GM21381 (cell line): ENCODE data around the gene KHSRP.

Source experiments
- ATAC-seq: cut with Tn5 transposase; IDR thresholded peaks from one replicate; pipeline ENCODE4 v1.9.1; 2021; ENCODE audit warnings: mild to moderate bottlenecking, moderate library complexity; ENCODE audit not compliant: unreplicated experiment

KHSRP gene

DNA sequence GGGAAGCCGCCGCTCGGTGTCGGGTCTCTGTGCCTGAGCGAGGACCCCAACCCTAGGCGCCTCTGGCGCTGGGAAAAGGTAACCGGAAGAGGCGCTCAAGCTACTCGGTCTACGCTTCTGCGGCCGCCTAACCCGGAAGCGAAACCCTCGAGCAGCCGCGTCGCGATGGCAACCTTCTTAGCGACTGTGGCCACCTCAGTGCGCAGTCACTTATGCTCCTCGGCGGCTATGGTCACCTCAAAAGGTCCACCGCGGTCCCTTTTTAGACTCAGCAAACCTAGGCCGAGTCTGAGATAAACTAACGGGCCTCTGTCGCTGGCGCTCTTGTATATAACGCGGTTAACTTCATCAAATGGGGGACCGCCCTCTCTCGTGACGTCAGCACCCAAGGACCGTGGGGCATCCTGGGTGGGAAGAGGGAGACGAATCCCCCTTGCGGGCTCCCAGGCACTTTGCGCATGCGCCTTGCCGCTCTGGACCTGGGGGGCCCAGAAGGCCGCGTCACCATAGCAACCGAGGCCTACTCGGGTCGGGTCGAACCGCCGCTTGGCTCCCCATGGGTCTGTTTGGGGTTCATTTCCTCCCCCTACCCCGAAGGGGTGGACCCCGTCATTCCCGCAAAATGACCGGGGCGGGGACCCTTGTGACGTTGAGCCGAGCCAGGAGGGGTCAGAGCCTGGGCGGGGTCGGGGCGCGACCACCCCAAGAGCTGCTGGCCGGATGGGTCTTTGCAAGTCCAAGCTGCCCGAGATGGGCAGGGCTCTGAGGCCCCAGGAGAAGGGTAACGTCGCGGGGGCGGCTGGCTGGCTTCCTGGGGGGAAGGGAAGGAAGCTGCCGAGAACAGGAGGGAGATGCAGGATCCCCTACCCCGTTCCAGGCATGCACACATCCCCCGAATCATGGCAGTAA, 31.3 kb downstream of the KHSRP start, which contains the start of gene GTF2F1:
Gene GTF2F1 (minus strand): TSS at position 91 of the 909 bp plus-strand sequence. CDS start 169 bp downstream, outside the sequence.
- ATAC-seq, result peak; percentile 82

DNA sequence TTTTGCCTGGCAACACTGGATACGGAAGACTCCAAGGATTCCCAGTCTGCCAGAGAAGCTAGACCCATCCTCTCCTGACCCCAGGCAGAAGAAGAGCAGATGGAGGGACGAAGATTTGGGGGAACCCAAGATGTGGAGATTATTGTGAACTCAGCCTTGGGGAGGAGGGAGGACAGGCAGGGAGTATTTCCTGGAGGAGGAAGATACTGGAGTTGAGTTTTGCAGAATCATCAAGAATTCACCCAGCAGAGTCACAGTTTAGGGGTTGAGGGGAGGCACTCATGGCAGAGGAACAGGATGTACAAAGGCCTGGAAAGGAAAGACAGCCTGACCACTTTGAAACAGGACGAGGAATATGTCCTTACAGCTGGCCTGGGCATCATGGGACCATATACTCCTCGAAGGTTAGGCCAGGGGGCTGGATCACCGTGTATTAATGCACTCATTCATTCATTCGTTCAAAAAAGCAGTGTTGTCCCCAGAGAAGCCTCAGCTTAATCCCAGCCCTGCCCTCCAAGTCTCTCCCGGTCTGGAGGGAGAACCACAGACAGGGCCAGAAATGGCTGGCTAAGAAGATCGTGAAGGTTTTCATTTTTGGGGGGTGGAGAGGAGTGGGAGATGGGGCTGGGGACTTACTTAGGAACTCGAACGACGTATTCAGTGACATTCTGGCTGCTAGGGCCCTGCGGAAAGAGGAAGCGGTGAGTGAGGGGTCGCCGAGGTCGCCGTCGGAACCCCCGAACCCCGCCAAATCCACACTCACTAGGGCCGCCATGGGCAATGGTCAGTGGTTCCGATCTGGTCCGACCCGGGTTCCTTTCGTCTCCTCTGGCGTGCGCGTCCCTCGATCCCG, 32.2 kb downstream of the KHSRP start:
- ATAC-seq, result no peak

DNA sequence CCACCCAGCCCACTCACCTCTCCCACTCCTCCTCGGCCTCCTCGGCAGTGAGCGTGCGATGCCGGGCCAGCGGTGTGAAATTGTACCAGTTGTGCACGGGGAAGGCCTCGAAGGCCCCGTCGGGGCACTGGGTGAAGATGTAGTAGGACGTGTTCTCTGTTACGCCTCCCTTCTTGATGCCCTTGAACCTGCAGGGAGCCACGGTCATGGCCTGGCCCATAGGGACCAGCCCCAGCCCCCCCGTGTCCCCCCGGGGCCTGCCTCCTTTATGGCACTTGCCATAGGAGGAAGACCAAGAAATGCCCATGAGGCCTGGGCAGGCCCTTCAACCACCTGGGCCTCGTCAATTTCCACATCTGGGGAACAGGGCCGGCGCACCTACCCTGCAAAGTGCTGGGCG, 37.2 kb downstream of the KHSRP start:
- ATAC-seq, result no peak

DNA sequence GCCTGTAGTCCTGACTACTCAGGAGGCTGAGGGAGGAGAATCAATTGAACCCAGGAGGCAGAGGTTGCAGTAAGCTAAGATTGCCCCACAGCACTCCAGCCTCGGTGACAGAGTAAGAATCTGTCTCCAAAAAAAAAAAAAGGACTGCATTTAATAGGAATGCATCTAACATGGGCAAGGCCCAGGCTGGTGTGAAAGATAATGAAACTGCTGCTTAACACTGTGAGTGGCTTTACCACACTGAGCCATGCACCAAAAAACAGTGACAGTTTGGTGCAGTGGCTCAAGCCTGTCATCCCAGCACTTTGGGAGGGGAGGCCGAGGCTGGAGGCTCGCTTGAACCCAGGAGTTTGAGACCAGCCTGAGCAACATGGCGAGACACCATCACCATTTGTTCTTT, 40.2 kb downstream of the KHSRP start:
- ATAC-seq, result no peak

DNA sequence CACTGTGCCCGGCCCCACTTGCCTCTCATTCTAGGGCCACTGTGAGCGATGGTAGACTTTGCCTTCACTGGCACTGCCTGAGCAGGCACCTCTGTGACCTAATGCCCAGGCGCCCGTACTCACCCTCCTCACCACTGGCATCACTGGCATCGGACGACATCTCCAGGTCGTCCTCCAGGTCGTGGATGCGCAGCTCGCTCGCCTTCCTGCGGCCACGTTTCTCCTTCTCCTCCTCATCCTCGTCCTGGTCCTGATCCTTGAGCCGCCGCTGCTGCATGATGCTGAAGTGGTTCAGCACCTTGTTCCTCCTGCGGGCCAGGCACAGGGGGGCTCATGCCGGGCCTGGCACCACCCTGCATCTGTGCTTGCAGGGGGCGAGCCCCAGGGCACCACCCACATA, 41.4 kb downstream of the KHSRP start:
- ATAC-seq, result no peak

DNA sequence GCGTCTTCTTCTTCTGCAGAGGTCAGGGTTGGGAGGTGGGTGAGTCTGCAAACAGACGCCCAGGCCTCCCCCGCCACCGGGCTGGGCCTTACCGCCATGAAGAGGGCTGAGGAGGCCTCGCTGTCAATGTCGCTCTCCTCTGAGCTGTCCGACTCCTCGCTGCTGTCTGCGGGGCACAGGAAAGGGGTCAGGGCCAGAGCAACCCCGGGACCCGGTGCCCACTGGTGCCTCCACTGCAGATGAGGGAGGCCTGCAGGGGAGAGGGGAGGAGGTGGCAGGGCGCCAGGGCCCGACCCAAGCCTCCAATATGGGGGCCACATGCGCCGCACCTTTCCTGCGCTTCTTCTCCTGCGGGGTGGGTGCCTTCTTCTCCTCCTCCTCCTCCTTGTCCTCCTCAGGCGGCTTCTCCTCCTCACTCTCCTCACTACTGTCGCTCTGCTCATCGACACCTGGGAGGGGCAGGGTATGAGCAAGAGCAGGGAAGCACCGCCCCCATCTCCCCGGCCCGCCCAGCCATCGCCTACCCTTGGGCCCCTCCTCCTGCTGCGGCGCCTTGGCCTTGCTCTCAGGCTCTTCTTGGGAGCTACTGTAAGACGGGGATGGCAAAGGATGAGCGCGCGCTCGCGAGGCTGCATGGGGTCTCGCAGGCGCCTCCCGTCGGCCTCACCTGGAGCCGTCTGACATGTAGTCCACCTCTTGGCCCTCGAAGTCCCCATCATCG, 43.4 kb downstream of the KHSRP start:
- ATAC-seq, result no peak

DNA sequence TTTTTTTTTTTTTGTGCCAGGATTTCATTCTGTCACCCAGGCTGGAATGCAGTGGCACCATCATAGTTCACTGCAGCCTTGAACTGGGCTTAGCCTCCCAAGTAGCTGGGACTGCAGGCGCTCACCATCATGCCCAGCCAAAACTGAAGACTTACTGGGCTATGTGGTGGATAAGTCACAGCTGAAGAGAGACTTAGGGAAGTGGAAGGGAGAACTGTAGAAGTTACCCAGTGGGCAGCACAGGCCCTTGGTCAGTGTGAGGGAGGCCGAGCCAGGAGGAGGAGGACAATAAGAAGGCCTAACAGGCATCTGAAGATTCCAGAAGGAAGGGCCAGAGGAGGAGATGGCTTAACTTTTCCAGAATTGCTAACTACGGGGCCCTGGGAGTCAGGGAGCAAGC, 44.9 kb downstream of the KHSRP start:
- no peak for ATAC-seq

- ATAC-seq, result no peak
Measured at GRCh38 chr19:6378486-6378885, 46.1 kb downstream of the KHSRP start.

DNA sequence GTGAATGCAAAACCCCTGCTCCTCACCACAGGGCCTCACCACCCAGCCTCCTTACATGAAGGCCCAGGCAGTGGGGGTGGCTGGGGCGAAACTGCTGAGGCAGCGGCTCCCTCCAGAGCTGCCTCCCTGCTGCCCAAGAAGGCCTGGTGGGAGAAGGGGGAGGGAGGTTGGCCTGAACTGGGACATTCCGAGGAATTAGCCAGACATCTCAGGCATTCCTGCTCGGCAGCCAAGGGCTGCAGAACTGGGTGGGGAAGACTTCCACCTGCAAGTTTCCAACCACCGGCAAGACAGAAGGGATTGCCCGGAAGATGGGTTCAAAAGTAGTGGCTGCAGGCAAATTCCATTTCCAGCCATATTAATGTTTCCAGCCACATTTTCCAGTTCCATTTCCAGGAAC, 46.6 kb downstream of the KHSRP start:
- ATAC-seq, result no peak

GRCh38 chr19:6376512-6377190, 48.0 kb downstream of the KHSRP start:
- ATAC-seq, result no peak

- no peak for ATAC-seq
Measured at GRCh38 chr19:6375411-6376010, 49.1 kb downstream of the KHSRP start, which contains the start of gene PSPN. Gene PSPN (minus strand): TSS chr19:6375933. CDS start chr19:6375849, 84 bp downstream.

- ATAC-seq, result no peak
Measured at GRCh38 chr19:6374711-6375410, 49.8 kb downstream of the KHSRP start.

DNA sequence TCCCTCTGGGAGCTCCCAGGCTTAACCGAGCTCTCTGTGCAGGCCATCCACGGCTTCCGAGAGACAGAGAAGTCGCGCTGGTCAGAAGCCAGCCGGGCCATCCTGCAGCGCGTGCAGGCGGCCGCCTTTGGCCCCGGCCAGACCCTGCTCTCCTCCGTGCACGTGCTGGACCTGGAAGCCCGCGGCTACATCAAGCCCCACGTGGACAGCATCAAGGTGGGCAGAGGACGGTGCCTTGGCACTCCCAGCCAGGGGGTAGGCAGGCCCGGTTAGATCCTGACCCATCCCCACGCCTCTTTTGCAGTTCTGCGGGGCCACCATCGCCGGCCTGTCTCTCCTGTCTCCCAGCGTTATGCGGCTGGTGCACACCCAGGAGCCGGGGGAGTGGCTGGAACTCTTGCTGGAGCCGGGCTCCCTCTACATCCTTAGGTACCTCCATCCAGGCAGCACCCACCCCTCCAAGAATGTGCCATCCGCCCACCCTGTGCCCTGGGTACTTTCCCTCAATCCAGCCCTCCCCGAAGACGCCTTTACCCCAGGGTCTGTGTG, 50.4 kb downstream of the KHSRP start:
- no peak for ATAC-seq

GRCh38 chr19:6373813-6374108, 50.9 kb downstream of the KHSRP start:
- no peak for ATAC-seq

- peak; percentile 59 for ATAC-seq
Measured at GRCh38 chr19:6373096-6373812, 51.4 kb downstream of the KHSRP start.

DNA sequence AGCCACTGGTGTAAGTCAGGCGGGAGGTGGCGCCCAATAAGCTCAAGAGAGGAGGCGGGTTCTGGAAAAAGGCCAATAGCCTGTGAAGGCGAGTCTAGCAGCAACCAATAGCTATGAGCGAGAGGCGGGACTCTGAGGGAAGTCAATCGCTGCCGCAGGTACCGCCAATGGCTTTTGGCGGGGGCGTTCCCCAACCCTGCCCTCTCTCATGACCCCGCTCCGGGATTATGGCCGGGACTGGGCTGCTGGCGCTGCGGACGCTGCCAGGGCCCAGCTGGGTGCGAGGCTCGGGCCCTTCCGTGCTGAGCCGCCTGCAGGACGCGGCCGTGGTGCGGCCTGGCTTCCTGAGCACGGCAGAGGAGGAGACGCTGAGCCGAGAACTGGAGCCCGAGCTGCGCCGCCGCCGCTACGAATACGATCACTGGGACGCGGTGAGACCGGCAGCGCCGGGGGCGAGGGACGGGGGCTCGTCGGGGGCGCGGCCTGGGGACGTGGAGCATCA, 52.0 kb downstream of the KHSRP start, which contains the start of gene ALKBH7:
Gene ALKBH7 (plus strand): TSS at position 201 of the 502 bp plus-strand sequence. CDS start 27 bp downstream, at position 228.
- ATAC-seq, result peak; percentile 71

DNA sequence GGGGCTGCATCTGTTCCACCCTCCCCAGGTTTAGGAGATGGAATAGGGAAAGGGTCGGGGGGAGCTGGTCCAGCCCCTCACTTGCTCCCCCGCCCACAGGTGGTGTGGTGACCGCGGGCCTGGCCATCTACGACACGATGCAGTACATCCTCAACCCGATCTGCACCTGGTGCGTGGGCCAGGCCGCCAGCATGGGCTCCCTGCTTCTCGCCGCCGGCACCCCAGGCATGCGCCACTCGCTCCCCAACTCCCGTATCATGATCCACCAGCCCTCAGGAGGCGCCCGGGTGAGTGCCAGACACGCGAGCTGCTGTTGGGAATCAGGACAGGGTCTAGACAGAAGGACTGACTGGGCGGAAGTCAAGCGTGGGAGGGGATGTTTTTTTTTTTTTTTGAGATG, 60.3 kb downstream of the KHSRP start:
- no peak for ATAC-seq
